Measurements from ENCODE around the gene ABCD1. TPM values are rescaled to one million over a fixed set of nuclear protein-coding genes. Genes with fewer than 3 reads are reported as not detected.
A peak's percentile ranks its signal among the peaks of the same experiment; 100 is the strongest.

Gene ABCD1
- total and polyA plus RNA-seq, 10 of the 15 experiments (the other 5 are each of a cell fraction or from before 2014, with no cell fraction given), result 0.13 to 6.5 (median 1.4) TPM

DNA sequence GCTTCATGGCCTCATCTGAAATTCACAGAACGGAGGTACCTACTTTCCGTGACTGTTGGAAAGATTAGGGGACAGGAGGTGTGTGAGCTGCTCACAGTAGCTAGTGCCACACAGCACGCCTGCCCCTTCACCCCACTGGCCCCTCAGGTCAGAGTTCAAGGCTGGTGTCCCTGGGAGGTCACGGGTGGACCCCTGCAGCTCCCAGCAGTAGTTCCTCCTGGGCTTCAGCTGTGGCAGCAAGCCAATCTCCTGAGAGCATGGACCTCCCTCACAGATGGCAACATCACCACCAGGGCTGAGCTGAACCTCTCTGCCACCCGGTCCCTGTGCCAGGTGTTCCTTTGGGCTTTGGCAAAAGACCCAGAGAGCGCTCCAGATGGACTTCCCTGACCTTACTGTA, 67.7 kb downstream of the ABCD1 start:
- no peaks in the 10 kb centered on the region; the same call in 1 of the 2 replicates for H4K20me1 ChIP-seq (ENCODE audit: control insufficient read depth, insufficient read depth)
- H3K27ac ChIP-seq (ENCODE audit: control insufficient read depth, insufficient read depth), result no peak overlapping the region
- peaks cover 4% of the 10 kb centered on the region; the same call in 1 of the 2 replicates for H3K4me1 ChIP-seq (ENCODE audit: control insufficient read depth, insufficient read depth, low read length)
- DNase-seq (ENCODE audit: low read depth, low spot score) (no peak), ATAC-seq (no peak), FAIRE-seq (no peak)
- intact Hi-C loops (cut with micrococcal nuclease; ENCODE audit: unreplicated experiment) (no loop called here), in situ Hi-C loops (cut with MboI) (no loop called here)
- WGBS (ENCODE audit: insufficient coverage, insufficient replicate concordance, low lambda C conversion rate, missing lambda C conversion rate), result 61% methylated on average over 6 of the region's 6 CpGs
- H3K9ac ChIP-seq (ENCODE audit: control insufficient read depth, insufficient read depth, low read length), result peak overlapping the region; percentile 89; the same call in 1 of the 2 replicates
- ChIA-PET RAD21 (ENCODE audit: unreplicated experiment) (no interaction called here), CTCF (no interaction called here), SMC1A (ENCODE audit: uncharacterized antibody, unreplicated experiment) (interaction anchor here (1.5 kb wide), 1 partner anchor 155 kb away, joined by 3 read pairs; no protein-coding TSS in a partner anchor), POLR2A (no interaction called here)
- H2AFZ ChIP-seq (ENCODE audit: control insufficient read depth, low read depth, low read length), result no peak overlapping the region
- peak overlapping the region; percentile 36 for H3K4me2 ChIP-seq (ENCODE audit: control insufficient read depth, insufficient read depth)
- H3K9me3 ChIP-seq (replicated peaks; ENCODE audit: control insufficient read depth, insufficient read depth, low read length), result no peaks in the 10 kb centered on the region; the same call in 2 of the 3 replicates
- H3K36me3 ChIP-seq (ENCODE audit: control insufficient read depth in 2 of 2, insufficient read depth in 2 of 2, low read length in 1 of 2), result peaks cover 0 to 3% of the 10 kb centered on the region in 2 experiments; a peak in 3 of 4 replicates
- peaks cover 45% of the 10 kb centered on the region for H3K79me2 ChIP-seq (ENCODE audit: control insufficient read depth, insufficient read depth, low read length)
- no peaks in the 10 kb centered on the region for H3K27me3 ChIP-seq (replicated peaks in 1 of 2; ENCODE audit: control insufficient read depth in 2 of 2, insufficient read depth in 2 of 2, low read length in 1 of 2)
- no TSS peak for BruUV-seq (replicated peaks)
- peak overlapping the region; percentile 75 for H3K4me3 ChIP-seq
- TF ChIP-seq POU2F2 (IDR thresholded peaks at IDR 0.05; ENCODE audit: borderline replicate concordance, low read depth, low read length) (no peak), ZBTB4 (CRISPR knock-in tag; IDR thresholded peaks at IDR 0.05) (no peak), NFYB (IDR thresholded peaks at IDR 0.05; ENCODE audit: insufficient read depth, low read depth, low read length) (no peak), NR2C1 (IDR thresholded peaks at IDR 0.05) (no peak), NRF1 (conservative IDR thresholded peaks at IDR 0.05; ENCODE audit: low read depth, low read length) (no peak), KLF5 (IDR thresholded peaks at IDR 0.05; ENCODE audit: partially characterized antibody) (no peak), PKNOX1 (IDR thresholded peaks at IDR 0.05) (no peak), IRF3 (IDR thresholded peaks at IDR 0.05) (no peak), IKZF1 (conservative IDR thresholded peaks at IDR 0.05) (no peak), CHD4 (IDR thresholded peaks at IDR 0.05) (no peak), CHD1 (IDR thresholded peaks at IDR 0.05; ENCODE audit: low read depth, low read length) (no peak), PBX3 (IDR thresholded peaks at IDR 0.05; ENCODE audit: insufficient replicate concordance, low read depth, low read length) (no peak), BHLHE40 (IDR thresholded peaks at IDR 0.05; ENCODE audit: borderline replicate concordance in 1 of 2, low read depth in 2 of 2, low read length in 1 of 2) (no peak)
- TF ChIP-seq, protein P1, sequence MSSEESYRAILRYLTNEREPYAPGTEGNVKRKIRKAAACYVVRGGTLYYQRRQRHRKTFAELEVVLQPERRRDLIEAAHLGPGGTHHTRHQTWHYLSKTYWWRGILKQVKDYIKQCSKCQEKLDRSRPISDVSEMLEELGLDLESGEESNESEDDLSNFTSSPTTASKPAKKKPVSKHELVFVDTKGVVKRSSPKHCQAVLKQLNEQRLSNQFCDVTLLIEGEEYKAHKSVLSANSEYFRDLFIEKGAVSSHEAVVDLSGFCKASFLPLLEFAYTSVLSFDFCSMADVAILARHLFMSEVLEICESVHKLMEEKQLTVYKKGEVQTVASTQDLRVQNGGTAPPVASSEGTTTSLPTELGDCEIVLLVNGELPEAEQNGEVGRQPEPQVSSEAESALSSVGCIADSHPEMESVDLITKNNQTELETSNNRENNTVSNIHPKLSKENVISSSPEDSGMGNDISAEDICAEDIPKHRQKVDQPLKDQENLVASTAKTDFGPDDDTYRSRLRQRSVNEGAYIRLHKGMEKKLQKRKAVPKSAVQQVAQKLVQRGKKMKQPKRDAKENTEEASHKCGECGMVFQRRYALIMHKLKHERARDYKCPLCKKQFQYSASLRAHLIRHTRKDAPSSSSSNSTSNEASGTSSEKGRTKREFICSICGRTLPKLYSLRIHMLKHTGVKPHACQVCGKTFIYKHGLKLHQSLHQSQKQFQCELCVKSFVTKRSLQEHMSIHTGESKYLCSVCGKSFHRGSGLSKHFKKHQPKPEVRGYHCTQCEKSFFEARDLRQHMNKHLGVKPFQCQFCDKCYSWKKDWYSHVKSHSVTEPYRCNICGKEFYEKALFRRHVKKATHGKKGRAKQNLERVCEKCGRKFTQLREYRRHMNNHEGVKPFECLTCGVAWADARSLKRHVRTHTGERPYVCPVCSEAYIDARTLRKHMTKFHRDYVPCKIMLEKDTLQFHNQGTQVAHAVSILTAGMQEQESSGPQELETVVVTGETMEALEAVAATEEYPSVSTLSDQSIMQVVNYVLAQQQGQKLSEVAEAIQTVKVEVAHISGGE (CRISPR knock-in tag; IDR thresholded peaks at IDR 0.05), result no peak
